ENCODE measurements around the gene PDIA5. TPM values are rescaled to one million over a fixed set of nuclear protein-coding genes. Genes with fewer than 3 reads are reported as not detected.

Gene PDIA5
- total RNA-seq, 2 donors from 2014 or later = 28.0 to 33.2 TPM

- Histone ChIP-seq H3K27me3 (replicated peaks; ENCODE audit: insufficient read depth) (no peaks in the 10 kb centered on the region), H3K27ac (peak overlapping the region in 1 of 2 donors; percentile 67), H3K4me1 (ENCODE audit: control insufficient read depth in 1 of 2, low read depth in 2 of 2) (peaks cover 18 to 67% of the 10 kb centered on the region in 2 donors), H3K4me3 (no peak overlapping the region), H3K9me3 (no peaks in the 10 kb centered on the region), H3K36me3 (no peaks in the 10 kb centered on the region)
- ATAC-seq (ENCODE audit: insufficient number of reproducible peaks, low FRiP score, low read depth) (no peak), DNase-seq (ENCODE audit: low spot score) (no peak)
- no peak for TF ChIP-seq CTCF (IDR thresholded peaks at IDR 0.05)
Measured at GRCh38 chr3:123090728-123091531, 24.1 kb downstream of the PDIA5 start.

GRCh38 chr3:123092243-123092642, 25.4 kb downstream of the PDIA5 start:
- no peak for ATAC-seq (ENCODE audit: insufficient number of reproducible peaks, low FRiP score, low read depth)
- no peak for DNase-seq (ENCODE audit: low spot score)
- Histone ChIP-seq H3K36me3 (no peaks in the 10 kb centered on the region), H3K27me3 (replicated peaks; ENCODE audit: insufficient read depth) (no peaks in the 10 kb centered on the region), H3K4me1 (ENCODE audit: control insufficient read depth in 1 of 2, low read depth in 2 of 2) (peaks cover 24 to 67% of the 10 kb centered on the region in 2 donors), H3K9me3 (no peaks in the 10 kb centered on the region), H3K27ac (no peak overlapping the region), H3K4me3 (no peak overlapping the region)
- no peak for TF ChIP-seq CTCF (IDR thresholded peaks at IDR 0.05)

GRCh38 chr3:123093696-123094095, 26.9 kb downstream of the PDIA5 start:
- ATAC-seq (ENCODE audit: insufficient number of reproducible peaks, low FRiP score, low read depth) (no peak), DNase-seq (ENCODE audit: low spot score) (no peak)
- no peak for TF ChIP-seq CTCF (IDR thresholded peaks at IDR 0.05)
- H3K4me3 ChIP-seq = no peak overlapping the region
- no peaks in the 10 kb centered on the region for H3K27me3 ChIP-seq (replicated peaks; ENCODE audit: insufficient read depth)
- H3K4me1 ChIP-seq (ENCODE audit: control insufficient read depth in 1 of 2, low read depth in 2 of 2) = peaks cover 24 to 67% of the 10 kb centered on the region in 2 donors
- H3K9me3 ChIP-seq = no peaks in the 10 kb centered on the region
- no peaks in the 10 kb centered on the region for H3K36me3 ChIP-seq
- H3K27ac ChIP-seq = no peak overlapping the region

GRCh38 chr3:123094516-123095313, 27.9 kb downstream of the PDIA5 start:
- DNase-seq (ENCODE audit: low spot score) (no peak), ATAC-seq (ENCODE audit: insufficient number of reproducible peaks, low FRiP score, low read depth) (no peak)
- Histone ChIP-seq H3K27me3 (replicated peaks; ENCODE audit: insufficient read depth) (no peaks in the 10 kb centered on the region), H3K4me1 (ENCODE audit: control insufficient read depth in 1 of 2, low read depth in 2 of 2) (peaks cover 21 to 66% of the 10 kb centered on the region in 2 donors), H3K9me3 (no peaks in the 10 kb centered on the region), H3K4me3 (no peak overlapping the region), H3K27ac (no peak overlapping the region), H3K36me3 (no peaks in the 10 kb centered on the region)
- TF ChIP-seq CTCF (IDR thresholded peaks at IDR 0.05) = no peak

- Histone ChIP-seq H3K27me3 (replicated peaks; ENCODE audit: insufficient read depth) (no peaks in the 10 kb centered on the region), H3K4me3 (no peak overlapping the region), H3K27ac (no peak overlapping the region), H3K36me3 (no peaks in the 10 kb centered on the region), H3K9me3 (no peaks in the 10 kb centered on the region), H3K4me1 (ENCODE audit: control insufficient read depth in 1 of 2, low read depth in 2 of 2) (peaks cover 12 to 52% of the 10 kb centered on the region in 2 donors)
- no peak for TF ChIP-seq CTCF (IDR thresholded peaks at IDR 0.05)
- ATAC-seq (ENCODE audit: insufficient number of reproducible peaks, low FRiP score, low read depth) (no peak), DNase-seq (ENCODE audit: low spot score) (no peak)
Measured at GRCh38 chr3:123096126-123096525, 29.3 kb downstream of the PDIA5 start.
